ENCODE data around the gene SRCIN1.

The SRCIN1 gene

DNA sequence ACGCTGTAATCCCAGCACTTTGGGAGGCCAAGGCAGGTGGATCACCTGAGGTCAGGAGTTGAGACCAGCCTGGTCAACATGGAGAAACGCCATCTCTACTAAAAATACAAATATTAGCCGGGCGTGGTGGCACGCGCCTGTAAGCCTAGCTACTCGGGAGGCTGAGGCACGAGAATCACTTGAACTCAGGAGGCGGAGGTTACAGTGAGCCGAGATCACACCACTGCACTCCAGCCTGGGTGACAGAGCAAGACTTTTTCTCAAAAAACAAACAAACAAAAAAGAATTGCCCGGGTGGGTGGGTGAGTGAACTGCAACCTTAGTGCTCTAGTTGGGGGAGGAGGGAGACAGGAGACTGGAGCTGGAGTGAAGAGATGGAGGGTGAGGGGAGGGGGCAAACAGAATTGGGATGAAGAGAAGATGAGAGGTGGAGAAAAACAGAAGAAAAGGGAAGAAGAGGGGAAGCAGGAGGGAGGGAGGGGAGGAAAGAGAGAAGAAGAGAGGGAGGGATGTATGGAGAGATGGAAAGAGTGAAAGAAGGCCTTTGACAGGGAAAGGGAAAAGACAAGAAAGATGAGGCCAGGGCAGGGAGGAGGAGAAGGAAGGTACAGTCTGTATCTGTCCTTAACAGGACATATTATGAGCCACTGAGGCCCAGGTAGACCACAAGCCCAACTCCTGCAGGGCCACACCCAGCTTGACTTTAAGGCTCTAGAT, 5.5 kb upstream of the SRCIN1 start:
- Mint-ChIP-seq H3K27ac (ENCODE audit: low read depth) (no peak overlapping the region), H3K36me3 (ENCODE audit: insufficient read depth) (peaks cover 8% of the 10 kb centered on the region), H3K4me3 (no peak overlapping the region), H3K9me3 (no peaks in the 10 kb centered on the region), H3K27me3 (peaks cover 73% of the 10 kb centered on the region), H3K4me1 (peaks cover 13% of the 10 kb centered on the region)
- no peak for DNase-seq (ENCODE audit: low spot score in 2 of 2)
- no peak for ATAC-seq (replicated peaks; ENCODE audit: extremely low read depth, poor library complexity, severe bottlenecking)

DNA sequence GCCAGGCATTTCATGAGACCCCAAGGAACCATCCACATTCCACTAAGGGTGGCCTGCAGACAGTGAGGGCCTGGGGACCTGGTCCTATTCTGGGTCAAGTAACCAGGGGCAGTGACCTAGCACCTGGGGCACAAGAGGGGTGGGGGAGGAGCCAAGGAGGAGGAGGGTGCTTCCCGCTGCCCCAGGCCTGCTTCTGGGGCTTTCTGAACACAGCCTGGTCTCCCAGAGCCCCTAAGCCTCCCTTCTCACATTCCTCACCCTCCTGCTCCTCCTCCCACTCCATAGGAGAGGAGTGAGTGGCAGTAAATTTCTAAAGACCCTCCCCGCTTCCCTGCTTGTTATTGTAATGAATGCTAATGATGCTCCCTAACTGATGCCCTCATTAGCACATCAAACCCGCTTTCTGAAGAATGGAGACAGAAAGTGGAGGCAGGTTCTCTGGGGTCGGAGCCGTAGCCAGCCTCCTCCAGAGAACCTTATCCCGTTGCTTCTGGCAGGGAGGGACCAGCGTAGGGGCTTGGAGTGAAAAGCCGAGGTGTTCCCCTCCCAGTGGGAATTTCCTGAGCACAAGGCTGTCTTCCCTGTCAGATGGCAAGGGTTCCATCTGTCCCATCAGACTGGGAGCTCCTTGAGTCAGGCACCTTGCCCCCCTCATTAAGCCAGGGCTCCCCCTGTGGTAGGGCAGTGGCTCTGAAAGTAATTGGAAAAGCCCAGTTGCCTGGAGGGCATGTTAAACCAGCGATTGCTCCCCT, 3.7 kb upstream of the SRCIN1 start:
- Mint-ChIP-seq H3K27me3 (peaks cover 73% of the 10 kb centered on the region), H3K4me3 (no peak overlapping the region), H3K27ac (ENCODE audit: low read depth) (no peak overlapping the region), H3K36me3 (ENCODE audit: insufficient read depth) (peaks cover 8% of the 10 kb centered on the region), H3K4me1 (peaks cover 13% of the 10 kb centered on the region), H3K9me3 (no peaks in the 10 kb centered on the region)
- DNase-seq (ENCODE audit: low spot score in 2 of 2) (no peak), ATAC-seq (replicated peaks; ENCODE audit: extremely low read depth, poor library complexity, severe bottlenecking) (no peak)

DNA sequence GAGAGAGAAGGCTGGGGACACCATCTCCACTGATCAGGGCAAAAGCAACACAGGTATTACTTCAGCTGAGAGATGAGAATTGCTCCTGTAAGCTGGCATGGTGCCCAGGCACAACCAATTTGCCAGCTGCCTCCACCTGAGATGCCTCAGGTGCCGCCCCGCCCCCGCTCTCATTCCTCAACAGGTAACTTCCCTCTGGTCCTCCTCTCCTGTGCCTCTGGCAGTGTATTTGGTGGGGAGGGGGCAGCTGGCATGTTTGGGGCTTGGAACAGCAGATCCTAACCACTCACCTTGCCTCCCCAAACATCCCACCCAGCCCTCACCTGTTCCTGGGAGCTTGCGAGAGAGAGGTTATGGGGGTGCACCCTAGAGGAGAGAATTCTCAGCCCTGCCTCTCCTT, 2.9 kb upstream of the SRCIN1 start:
- peaks cover 8% of the 10 kb centered on the region for H3K36me3 Mint-ChIP-seq (ENCODE audit: insufficient read depth)
- H3K4me1 Mint-ChIP-seq, result peaks cover 13% of the 10 kb centered on the region
- H3K9me3 Mint-ChIP-seq, result no peaks in the 10 kb centered on the region
- DNase-seq (ENCODE audit: low spot score in 2 of 2), result no peak
- no peak for ATAC-seq (replicated peaks; ENCODE audit: extremely low read depth, poor library complexity, severe bottlenecking)
- no peak overlapping the region for H3K27ac Mint-ChIP-seq (ENCODE audit: low read depth)
- H3K4me3 Mint-ChIP-seq, result no peak overlapping the region
- H3K27me3 Mint-ChIP-seq, result peaks cover 73% of the 10 kb centered on the region

DNA sequence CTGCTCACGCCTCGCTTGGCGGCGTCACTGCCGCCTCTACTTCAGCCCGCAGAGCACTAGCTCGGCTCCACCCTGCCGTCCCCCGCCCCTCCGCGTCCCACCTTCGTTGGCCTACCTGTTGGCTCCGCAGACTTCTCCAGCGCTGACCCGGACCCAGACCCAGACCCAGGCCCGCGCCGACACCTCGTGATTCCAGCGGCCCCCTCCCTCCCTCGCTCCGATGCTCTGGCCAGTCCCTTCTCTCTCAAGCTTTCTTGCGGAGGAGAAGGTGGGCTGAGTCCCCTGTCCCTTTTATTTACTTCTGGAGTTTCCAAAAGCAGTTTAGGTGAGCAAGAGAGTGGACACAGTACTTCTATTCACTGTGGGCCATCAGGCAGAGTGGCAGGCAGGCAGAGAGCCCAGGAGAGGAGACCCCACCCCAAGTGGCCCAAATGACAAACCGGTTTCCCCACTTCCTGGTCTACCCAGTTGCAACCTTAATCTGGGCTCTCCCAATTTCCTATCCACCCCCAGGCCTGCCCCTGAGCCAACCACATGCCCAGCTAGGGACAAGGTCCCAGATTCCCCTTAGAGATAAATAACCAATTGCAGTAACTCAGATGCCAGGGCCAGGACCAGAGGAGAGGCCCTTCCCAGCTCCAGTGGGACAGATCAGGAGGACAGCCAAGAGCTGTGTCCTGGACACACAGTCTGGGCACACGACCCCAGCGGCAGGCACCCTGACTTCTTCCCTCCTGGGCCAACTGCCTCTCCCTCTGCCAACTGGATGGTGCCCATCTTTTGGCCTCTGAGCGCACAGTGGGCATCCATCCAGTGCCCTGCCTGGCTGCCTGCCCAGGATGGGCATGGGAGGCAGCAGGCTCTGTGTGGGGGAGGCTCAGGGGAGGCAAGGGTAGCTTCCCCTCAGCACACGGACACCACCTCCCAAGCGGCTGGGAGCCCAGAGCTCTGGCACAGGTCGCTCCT, 1.2 kb upstream of the SRCIN1 start:
- peaks cover 8% of the 10 kb centered on the region for H3K36me3 Mint-ChIP-seq (ENCODE audit: insufficient read depth)
- ATAC-seq (replicated peaks; ENCODE audit: extremely low read depth, poor library complexity, severe bottlenecking) (no peak), DNase-seq (ENCODE audit: low spot score in 2 of 2) (no peak)
- peaks cover 13% of the 10 kb centered on the region for H3K4me1 Mint-ChIP-seq
- H3K27ac Mint-ChIP-seq (ENCODE audit: low read depth), result no peak overlapping the region
- no peaks in the 10 kb centered on the region for H3K9me3 Mint-ChIP-seq
- peaks cover 72% of the 10 kb centered on the region for H3K27me3 Mint-ChIP-seq
- peak overlapping the region; percentile 75 for H3K4me3 Mint-ChIP-seq

DNA sequence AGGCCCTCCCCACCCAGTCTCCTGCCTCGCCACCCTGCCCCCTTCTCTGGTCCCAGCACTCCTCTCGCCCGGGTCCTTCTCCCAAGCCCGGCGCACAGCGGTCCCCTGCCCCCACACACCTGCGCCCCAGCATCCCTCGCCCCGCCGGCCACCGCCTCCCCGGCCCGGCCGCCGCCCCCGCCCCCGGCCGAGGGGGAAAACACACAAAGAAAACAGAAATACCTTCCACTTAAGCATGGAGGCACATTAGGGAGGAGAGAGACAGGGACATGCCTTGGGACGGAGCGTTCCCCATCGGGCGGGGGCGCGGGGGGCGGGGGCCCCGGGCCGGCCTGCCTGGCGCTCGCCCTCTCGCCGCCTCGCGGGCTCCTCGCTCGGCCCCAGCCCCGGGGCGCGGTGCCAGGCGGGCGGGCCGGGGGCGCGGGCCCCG, 326 bp downstream of the SRCIN1 start:
- Mint-ChIP-seq H3K4me3 (peak overlapping the region; percentile 75), H3K9me3 (no peaks in the 10 kb centered on the region), H3K36me3 (ENCODE audit: insufficient read depth) (peaks cover 8% of the 10 kb centered on the region), H3K27ac (ENCODE audit: low read depth) (no peak overlapping the region), H3K27me3 (peaks cover 71% of the 10 kb centered on the region), H3K4me1 (peaks cover 13% of the 10 kb centered on the region)
- ATAC-seq (replicated peaks; ENCODE audit: extremely low read depth, poor library complexity, severe bottlenecking), result no peak
- no peak for DNase-seq (ENCODE audit: low spot score in 2 of 2)

DNA sequence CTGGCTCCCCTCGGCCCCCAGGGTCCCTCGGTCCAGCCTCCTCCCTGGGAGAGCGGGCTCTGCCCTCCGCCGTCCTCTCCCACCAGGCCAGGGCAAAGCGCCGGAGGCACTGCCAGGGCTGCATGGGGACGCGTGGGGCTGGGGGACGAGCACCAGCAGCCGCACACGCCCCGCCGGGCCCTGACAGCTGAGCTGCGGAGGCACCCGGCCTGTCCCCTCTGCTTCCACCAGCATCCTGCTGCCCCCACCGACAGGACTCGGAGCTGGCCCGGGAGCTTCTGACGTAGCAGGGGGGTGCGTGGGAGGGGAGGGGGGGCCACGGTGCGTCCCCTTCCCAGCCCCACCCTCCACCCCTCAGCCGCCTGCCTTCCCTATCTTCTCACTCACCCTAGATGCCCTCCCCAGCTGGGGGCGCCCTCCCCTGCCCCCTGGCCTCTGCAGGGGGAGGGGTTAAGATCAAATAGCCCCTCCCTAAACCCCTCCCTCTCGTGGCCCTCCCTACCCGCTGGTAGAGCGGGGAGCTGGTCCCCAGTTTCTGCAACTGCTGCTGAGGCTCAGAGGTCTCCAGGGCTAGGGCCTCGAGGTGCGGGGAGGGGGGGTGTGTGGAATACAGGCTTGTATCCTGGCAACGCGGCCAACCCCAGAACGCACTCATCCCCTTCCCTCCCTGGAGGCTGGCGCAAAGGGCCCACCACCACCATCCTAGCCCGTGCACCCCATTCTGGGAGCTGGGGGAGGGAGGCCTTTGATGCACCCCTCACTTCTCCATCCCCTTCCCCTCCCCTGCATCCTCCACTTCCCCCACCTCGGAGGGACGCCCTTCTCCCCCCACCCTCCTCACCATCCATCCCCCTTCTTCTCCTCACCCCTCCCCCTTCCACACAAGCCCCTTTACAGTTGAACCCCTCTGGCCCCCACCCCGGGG, 1.0 kb downstream of the SRCIN1 start:
- Mint-ChIP-seq H3K27ac (ENCODE audit: low read depth) (no peak overlapping the region), H3K36me3 (ENCODE audit: insufficient read depth) (peaks cover 8% of the 10 kb centered on the region), H3K9me3 (no peaks in the 10 kb centered on the region), H3K4me3 (peak overlapping the region; percentile 75), H3K27me3 (peaks cover 71% of the 10 kb centered on the region), H3K4me1 (peaks cover 13% of the 10 kb centered on the region)
- no peak for ATAC-seq (replicated peaks; ENCODE audit: extremely low read depth, poor library complexity, severe bottlenecking)
- no peak for DNase-seq (ENCODE audit: low spot score in 2 of 2)

DNA sequence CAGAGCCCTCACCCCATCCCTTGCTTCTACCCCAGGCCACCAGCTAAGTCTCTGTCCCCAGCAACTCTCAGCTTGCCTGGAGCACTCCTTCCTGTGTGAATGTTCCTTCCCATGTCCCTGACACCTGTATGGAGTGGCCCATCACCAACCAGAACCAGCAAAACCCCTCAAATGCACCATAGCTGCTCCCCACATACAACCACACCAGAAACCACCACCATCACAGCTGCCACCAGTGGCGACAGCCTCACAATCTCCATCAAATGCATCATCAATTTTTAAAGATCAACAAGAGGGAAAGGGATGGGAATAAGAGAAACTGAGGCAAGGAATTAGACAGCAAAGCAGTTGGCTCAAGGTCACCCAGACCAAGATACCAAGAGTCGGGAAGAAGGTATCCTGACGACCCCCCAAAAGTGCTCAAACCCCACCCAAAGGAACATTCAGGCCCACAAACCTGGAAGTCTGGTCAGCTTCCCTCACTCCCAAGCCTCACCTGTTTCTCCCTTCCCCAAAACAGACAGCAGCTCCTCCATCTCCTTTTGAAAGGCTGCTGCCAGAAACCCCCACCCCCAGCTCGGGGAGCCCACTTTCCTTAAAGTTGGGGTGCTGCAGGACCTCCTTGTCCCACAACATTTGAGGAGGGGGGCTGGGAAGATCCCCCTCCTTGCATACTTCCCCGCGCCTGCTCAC, 1.8 kb downstream of the SRCIN1 start:
- ATAC-seq (replicated peaks; ENCODE audit: extremely low read depth, poor library complexity, severe bottlenecking) (no peak), DNase-seq (ENCODE audit: low spot score in 2 of 2) (no peak)
- Mint-ChIP-seq H3K4me1 (peaks cover 13% of the 10 kb centered on the region), H3K36me3 (ENCODE audit: insufficient read depth) (peaks cover 8% of the 10 kb centered on the region), H3K9me3 (no peaks in the 10 kb centered on the region), H3K27ac (ENCODE audit: low read depth) (no peak overlapping the region), H3K27me3 (peaks cover 71% of the 10 kb centered on the region), H3K4me3 (no peak overlapping the region)

DNA sequence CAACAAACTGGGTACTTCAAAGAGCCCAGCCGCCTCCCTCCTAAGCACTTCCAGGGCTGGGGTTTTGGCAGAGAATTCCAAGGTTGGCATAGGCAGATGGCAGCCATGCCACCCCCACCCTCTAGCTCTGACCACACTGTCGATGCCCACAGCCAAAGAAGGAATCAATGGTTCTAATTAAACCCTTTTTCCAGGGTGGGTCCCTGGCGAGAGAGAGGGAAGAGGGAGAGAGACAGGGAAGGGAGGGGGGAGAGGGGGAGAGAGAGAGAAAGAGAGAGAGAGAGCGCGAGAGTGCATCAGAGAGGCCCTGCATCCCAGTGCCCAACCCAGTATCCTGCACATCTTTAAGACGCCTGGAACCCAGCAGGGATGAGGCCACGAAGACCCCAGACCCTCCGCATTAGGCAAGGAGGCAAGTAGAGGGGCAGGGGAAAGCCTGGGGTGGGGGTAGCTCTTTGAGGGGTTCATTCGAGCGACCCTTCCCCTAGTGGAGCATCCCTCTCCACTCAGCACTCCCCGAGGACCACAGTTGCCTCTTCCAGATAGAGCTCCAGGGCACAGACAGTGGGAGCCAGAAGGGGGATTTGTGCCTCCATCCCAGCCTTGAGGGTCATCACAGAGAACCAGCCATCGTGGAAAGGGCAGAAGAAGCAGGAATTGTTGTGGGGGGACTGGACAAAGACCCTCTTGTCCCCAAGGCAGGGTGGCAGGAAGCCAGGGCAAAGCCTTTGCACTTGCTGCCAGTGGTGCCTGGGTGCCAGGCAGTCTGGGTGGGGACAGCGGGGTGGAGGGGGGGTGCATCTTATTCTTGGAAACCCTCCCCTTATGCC, 2.6 kb downstream of the SRCIN1 start:
- Mint-ChIP-seq H3K27ac (ENCODE audit: low read depth) (no peak overlapping the region), H3K4me1 (peaks cover 13% of the 10 kb centered on the region), H3K27me3 (peaks cover 71% of the 10 kb centered on the region), H3K36me3 (ENCODE audit: insufficient read depth) (peaks cover 7% of the 10 kb centered on the region), H3K4me3 (no peak overlapping the region), H3K9me3 (no peaks in the 10 kb centered on the region)
- DNase-seq (ENCODE audit: low spot score in 2 of 2) (no peak), ATAC-seq (replicated peaks; ENCODE audit: extremely low read depth, poor library complexity, severe bottlenecking) (no peak)

DNA sequence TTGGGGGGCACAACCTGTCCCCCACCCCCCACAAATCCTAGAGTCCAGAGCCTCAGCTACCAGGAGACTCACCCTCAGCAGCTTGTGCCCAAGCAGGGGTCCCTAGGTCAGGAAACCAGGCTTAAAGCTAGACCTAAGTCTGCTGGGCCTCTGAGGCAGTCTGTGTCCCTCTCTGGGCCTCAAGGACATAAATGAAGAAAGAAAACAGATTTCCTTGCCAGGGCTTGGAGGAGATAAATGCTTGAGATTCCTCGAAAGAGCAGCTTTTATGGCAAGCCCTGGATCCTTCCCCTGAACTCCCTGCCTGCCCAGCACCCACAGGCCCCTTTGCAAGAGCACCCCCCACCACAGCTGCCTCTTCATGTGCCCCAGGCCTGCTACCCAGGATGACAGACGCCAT, 3.3 kb downstream of the SRCIN1 start:
- Mint-ChIP-seq H3K36me3 (ENCODE audit: insufficient read depth) (peaks cover 5% of the 10 kb centered on the region), H3K27me3 (peaks cover 71% of the 10 kb centered on the region), H3K4me3 (no peak overlapping the region), H3K27ac (ENCODE audit: low read depth) (no peak overlapping the region), H3K4me1 (peaks cover 10% of the 10 kb centered on the region), H3K9me3 (no peaks in the 10 kb centered on the region)
- no peak for DNase-seq (ENCODE audit: low spot score in 2 of 2)
- ATAC-seq (replicated peaks; ENCODE audit: extremely low read depth, poor library complexity, severe bottlenecking), result no peak

DNA sequence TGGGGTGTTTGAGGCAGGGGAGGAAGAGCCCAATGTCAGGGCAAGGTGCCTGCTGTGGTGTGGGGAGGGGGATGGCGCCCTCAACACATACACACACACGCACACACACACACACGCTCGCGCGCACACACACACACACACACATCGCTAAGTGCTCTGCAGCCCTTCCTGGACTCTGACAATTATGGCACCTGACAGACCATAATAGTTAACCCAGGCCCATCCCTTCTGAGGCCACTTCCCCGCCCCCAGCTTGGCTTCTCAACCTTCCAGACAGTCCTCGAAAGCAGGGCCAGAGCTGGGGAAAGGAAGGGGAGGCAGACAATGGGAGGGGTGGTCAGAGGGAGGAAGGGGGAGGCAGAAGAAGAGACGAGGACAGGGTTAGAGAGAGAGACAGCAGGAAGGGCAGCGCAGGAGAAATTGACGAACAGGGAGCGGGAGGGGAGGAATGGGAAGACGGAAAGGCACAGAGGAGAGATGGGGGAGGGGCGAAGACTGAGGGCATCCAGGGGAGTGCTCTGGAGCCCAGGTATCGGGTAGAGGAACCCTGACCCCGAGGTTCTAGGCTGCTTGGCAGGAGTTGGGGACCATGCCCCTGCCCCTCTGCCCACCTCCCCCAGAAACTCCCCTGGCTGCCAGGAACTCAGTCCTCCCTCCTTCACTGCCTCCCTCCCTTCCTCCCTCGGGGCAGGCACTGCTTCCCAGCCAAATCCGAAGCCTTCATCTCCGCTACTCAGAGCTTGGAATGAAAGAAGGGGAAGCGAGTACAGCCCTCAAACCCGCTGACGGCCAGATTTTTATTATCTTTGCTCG, 4.0 kb downstream of the SRCIN1 start:
- Mint-ChIP-seq H3K36me3 (ENCODE audit: insufficient read depth) (peaks cover 3% of the 10 kb centered on the region), H3K27ac (ENCODE audit: low read depth) (no peak overlapping the region), H3K4me1 (peaks cover 3% of the 10 kb centered on the region), H3K4me3 (no peak overlapping the region), H3K9me3 (no peaks in the 10 kb centered on the region), H3K27me3 (peaks cover 71% of the 10 kb centered on the region)
- ATAC-seq (replicated peaks; ENCODE audit: extremely low read depth, poor library complexity, severe bottlenecking) (no peak), DNase-seq (ENCODE audit: low spot score in 2 of 2) (no peak)

Measured in central memory CD8-positive, alpha-beta T cell (primary cell).